ENCODE data around the gene ATRNL1.

The ATRNL1 gene

GRCh38 chr10:115844591-115844990, 751.4 kb downstream of the ATRNL1 start:
- Mint-ChIP-seq H3K4me1 (ENCODE audit: low read depth) (no peaks in the 10 kb centered on the region), H3K27ac (no peak overlapping the region), H3K9me3 (peaks cover 3% of the 10 kb centered on the region), H3K4me3 (no peak overlapping the region), H3K36me3 (ENCODE audit: low read depth) (no peaks in the 10 kb centered on the region), H3K27me3 (no peaks in the 10 kb centered on the region)
- DNase-seq = no peak

GRCh38 chr10:115845921-115846320, 752.8 kb downstream of the ATRNL1 start:
- DNase-seq = no peak
- H3K9me3 Mint-ChIP-seq = peaks cover 3% of the 10 kb centered on the region
- no peaks in the 10 kb centered on the region for H3K27me3 Mint-ChIP-seq
- no peaks in the 10 kb centered on the region for H3K4me1 Mint-ChIP-seq (ENCODE audit: low read depth)
- H3K4me3 Mint-ChIP-seq = no peak overlapping the region
- no peak overlapping the region for H3K27ac Mint-ChIP-seq
- H3K36me3 Mint-ChIP-seq (ENCODE audit: low read depth) = no peaks in the 10 kb centered on the region

- Mint-ChIP-seq H3K4me3 (no peak overlapping the region), H3K27ac (no peak overlapping the region), H3K9me3 (peaks cover 3% of the 10 kb centered on the region), H3K27me3 (no peaks in the 10 kb centered on the region), H3K4me1 (ENCODE audit: low read depth) (no peaks in the 10 kb centered on the region), H3K36me3 (ENCODE audit: low read depth) (no peaks in the 10 kb centered on the region)
- no peak for DNase-seq
Measured at GRCh38 chr10:115846528-115846927, 753.4 kb downstream of the ATRNL1 start.

- H3K4me3 Mint-ChIP-seq = no peak overlapping the region
- no peaks in the 10 kb centered on the region for H3K4me1 Mint-ChIP-seq (ENCODE audit: low read depth)
- H3K9me3 Mint-ChIP-seq = peaks cover 3% of the 10 kb centered on the region
- no peaks in the 10 kb centered on the region for H3K27me3 Mint-ChIP-seq
- H3K36me3 Mint-ChIP-seq (ENCODE audit: low read depth) = no peaks in the 10 kb centered on the region
- DNase-seq = no peak
- H3K27ac Mint-ChIP-seq = no peak overlapping the region
Measured at GRCh38 chr10:115849197-115849596, 756.0 kb downstream of the ATRNL1 start.

- H3K27ac Mint-ChIP-seq = no peak overlapping the region
Measured at GRCh38 chr10:115850666-115851065, 757.5 kb downstream of the ATRNL1 start.

GRCh38 chr10:115851695-115852094, 758.5 kb downstream of the ATRNL1 start:
- peaks cover 3% of the 10 kb centered on the region for H3K9me3 Mint-ChIP-seq
- no peaks in the 10 kb centered on the region for H3K27me3 Mint-ChIP-seq
- no peak overlapping the region for H3K4me3 Mint-ChIP-seq
- no peaks in the 10 kb centered on the region for H3K4me1 Mint-ChIP-seq (ENCODE audit: low read depth)
- H3K27ac Mint-ChIP-seq = no peak overlapping the region
- H3K36me3 Mint-ChIP-seq (ENCODE audit: low read depth) = no peaks in the 10 kb centered on the region
- DNase-seq = no peak

More at GRCh38 chr10:115850666-115851065, 757.5 kb downstream of the ATRNL1 start:
- DNase-seq = no peak
- peaks cover 3% of the 10 kb centered on the region for H3K9me3 Mint-ChIP-seq
- H3K4me3 Mint-ChIP-seq = no peak overlapping the region
- H3K36me3 Mint-ChIP-seq (ENCODE audit: low read depth) = no peaks in the 10 kb centered on the region
- H3K4me1 Mint-ChIP-seq (ENCODE audit: low read depth) = no peaks in the 10 kb centered on the region
- H3K27me3 Mint-ChIP-seq = no peaks in the 10 kb centered on the region

- H3K27ac Mint-ChIP-seq = no peak overlapping the region
- H3K36me3 Mint-ChIP-seq (ENCODE audit: low read depth) = no peaks in the 10 kb centered on the region
- no peaks in the 10 kb centered on the region for H3K27me3 Mint-ChIP-seq
- no peak for DNase-seq
- no peaks in the 10 kb centered on the region for H3K4me1 Mint-ChIP-seq (ENCODE audit: low read depth)
- H3K9me3 Mint-ChIP-seq = peaks cover 5% of the 10 kb centered on the region
- no peak overlapping the region for H3K4me3 Mint-ChIP-seq
Measured at GRCh38 chr10:115854740-115855435, 761.7 kb downstream of the ATRNL1 start.

GRCh38 chr10:115856580-115856979, 763.4 kb downstream of the ATRNL1 start:
- no peak overlapping the region for H3K27ac Mint-ChIP-seq

GRCh38 chr10:115857856-115858255, 764.7 kb downstream of the ATRNL1 start:
- Mint-ChIP-seq H3K36me3 (ENCODE audit: low read depth) (no peaks in the 10 kb centered on the region), H3K27me3 (no peaks in the 10 kb centered on the region), H3K27ac (no peak overlapping the region), H3K4me1 (ENCODE audit: low read depth) (no peaks in the 10 kb centered on the region), H3K4me3 (no peak overlapping the region), H3K9me3 (peaks cover 5% of the 10 kb centered on the region)
- no peak for DNase-seq

More at GRCh38 chr10:115856580-115856979, 763.4 kb downstream of the ATRNL1 start:
- peaks cover 5% of the 10 kb centered on the region for H3K9me3 Mint-ChIP-seq
- no peaks in the 10 kb centered on the region for H3K27me3 Mint-ChIP-seq
- H3K36me3 Mint-ChIP-seq (ENCODE audit: low read depth) = no peaks in the 10 kb centered on the region
- H3K4me3 Mint-ChIP-seq = no peak overlapping the region
- DNase-seq = no peak
- no peaks in the 10 kb centered on the region for H3K4me1 Mint-ChIP-seq (ENCODE audit: low read depth)

- DNase-seq = no peak
- H3K9me3 Mint-ChIP-seq = peaks cover 5% of the 10 kb centered on the region
- no peak overlapping the region for H3K4me3 Mint-ChIP-seq
- no peaks in the 10 kb centered on the region for H3K36me3 Mint-ChIP-seq (ENCODE audit: low read depth)
- H3K4me1 Mint-ChIP-seq (ENCODE audit: low read depth) = no peaks in the 10 kb centered on the region
- no peak overlapping the region for H3K27ac Mint-ChIP-seq
- no peaks in the 10 kb centered on the region for H3K27me3 Mint-ChIP-seq
Measured at GRCh38 chr10:115860182-115861107, 767.3 kb downstream of the ATRNL1 start.

- Mint-ChIP-seq H3K27me3 (no peaks in the 10 kb centered on the region), H3K36me3 (ENCODE audit: low read depth) (no peaks in the 10 kb centered on the region), H3K4me3 (no peak overlapping the region), H3K9me3 (peaks cover 5% of the 10 kb centered on the region), H3K4me1 (ENCODE audit: low read depth) (no peaks in the 10 kb centered on the region), H3K27ac (no peak overlapping the region)
- no peak for DNase-seq
Measured at GRCh38 chr10:115861455-115861854, 768.3 kb downstream of the ATRNL1 start.

GRCh38 chr10:115861864-115862263, 768.7 kb downstream of the ATRNL1 start:
- Mint-ChIP-seq H3K4me3 (no peak overlapping the region), H3K4me1 (ENCODE audit: low read depth) (no peaks in the 10 kb centered on the region), H3K27me3 (no peaks in the 10 kb centered on the region), H3K9me3 (peaks cover 5% of the 10 kb centered on the region), H3K36me3 (ENCODE audit: low read depth) (no peaks in the 10 kb centered on the region), H3K27ac (no peak overlapping the region)
- DNase-seq = no peak

- H3K27ac Mint-ChIP-seq = no peak overlapping the region
- DNase-seq = no peak
- no peaks in the 10 kb centered on the region for H3K9me3 Mint-ChIP-seq
- no peaks in the 10 kb centered on the region for H3K36me3 Mint-ChIP-seq (ENCODE audit: low read depth)
- H3K4me3 Mint-ChIP-seq = no peak overlapping the region
- H3K4me1 Mint-ChIP-seq (ENCODE audit: low read depth) = no peaks in the 10 kb centered on the region
- no peaks in the 10 kb centered on the region for H3K27me3 Mint-ChIP-seq
Measured at GRCh38 chr10:115866174-115866573, 773.0 kb downstream of the ATRNL1 start.

GRCh38 chr10:115866691-115867090, 773.5 kb downstream of the ATRNL1 start:
- no peak overlapping the region for H3K4me3 Mint-ChIP-seq
- H3K36me3 Mint-ChIP-seq (ENCODE audit: low read depth) = no peaks in the 10 kb centered on the region
- no peaks in the 10 kb centered on the region for H3K4me1 Mint-ChIP-seq (ENCODE audit: low read depth)
- no peaks in the 10 kb centered on the region for H3K9me3 Mint-ChIP-seq
- DNase-seq = no peak
- H3K27me3 Mint-ChIP-seq = no peaks in the 10 kb centered on the region
- no peak overlapping the region for H3K27ac Mint-ChIP-seq

GRCh38 chr10:115867305-115867704, 774.1 kb downstream of the ATRNL1 start:
- no peaks in the 10 kb centered on the region for H3K36me3 Mint-ChIP-seq (ENCODE audit: low read depth)
- no peaks in the 10 kb centered on the region for H3K4me1 Mint-ChIP-seq (ENCODE audit: low read depth)
- no peak for DNase-seq
- H3K4me3 Mint-ChIP-seq = no peak overlapping the region
- H3K27me3 Mint-ChIP-seq = no peaks in the 10 kb centered on the region
- H3K9me3 Mint-ChIP-seq = no peaks in the 10 kb centered on the region
- no peak overlapping the region for H3K27ac Mint-ChIP-seq
